OCI-LY3 (cell line): ENCODE data around the gene PITPNC1.

ENCODE experiments used
- H2AFZ ChIP-seq: fragments of 200-600, 300-600 bp; shearing (Covaris generic); 2 replicates; pipeline ENCODE4 v1.6.0; 2014; ENCODE audit warnings: antibody characterized with exemption, low read depth, low read length
- H3K27ac ChIP-seq: fragments of 200-600, 300-600 bp; sonication (generic); 2 replicates; pipeline ENCODE4 v1.5.1; 2014; ENCODE audit warnings: mild to moderate bottlenecking, low read length, moderate library complexity, mixed read lengths
- H3K27me3 ChIP-seq: fragments of 200-600, 300-600 bp; sonication (generic); 2 replicates; pipeline ENCODE4 v1.6.1; 2014; ENCODE audit warnings: low read depth, low read length, mixed read lengths
- H3K36me3 ChIP-seq: fragments of 200-600, 300-600 bp; sonication (generic); replicated peaks from 2 replicates; pipeline ENCODE3; 2014; ENCODE audit warnings: low read depth, low read length, mixed read lengths
- H3K4me1 ChIP-seq: fragments of 300-600, 200-600 bp; sonication (generic); 2 replicates; pipeline ENCODE4 v1.6.1; 2014; ENCODE audit warnings: low read length, mixed read lengths
- H3K4me2 ChIP-seq: fragments of 200-600, 300-600 bp; sonication (generic); 2 replicates; pipeline ENCODE4 v1.6.1; 2014; ENCODE audit warnings: low read length, mixed read lengths
- H3K4me3 ChIP-seq: fragments of 300-600, 200-600 bp; sonication (generic); 2 replicates; pipeline ENCODE4 v1.5.1; 2014; ENCODE audit warnings: antibody characterized with exemption, mild to moderate bottlenecking, low read length, moderate library complexity
- H3K79me2 ChIP-seq: fragments of 300-600, 200-600 bp; shearing (Covaris generic); 2 replicates; pipeline ENCODE4 v1.6.1; 2014; ENCODE audit warnings: mild to moderate bottlenecking, low read length, mixed read lengths
- H3K9ac ChIP-seq: fragments of 300-600, 200-600 bp; shearing (Covaris generic); 2 replicates; pipeline ENCODE4 v1.6.0; 2014; ENCODE audit warnings: mild to moderate bottlenecking, low read length, moderate library complexity
- H3K9me3 ChIP-seq: fragments of 200-600, 300-600 bp; shearing (Covaris generic); 2 replicates; pipeline ENCODE4 v1.6.1; 2014; ENCODE audit warnings: low read length, mixed read lengths; ENCODE audit not compliant: insufficient read depth
- H4K20me1 ChIP-seq: fragments of 200-600, 300-600 bp; sonication (generic); 2 replicates; pipeline ENCODE4 v1.6.1; 2016; ENCODE audit warnings: low read length, mixed read lengths; ENCODE audit not compliant: insufficient read depth
- EZH2phosphoT487 ChIP-seq: fragments of 200-600 bp; shearing (Covaris generic); IDR thresholded peaks from 2 replicates; pipeline ENCODE4 v1.6.1; 2018; ENCODE audit warnings: antibody characterized with exemption, mixed run types, low read depth
- TF ChIP-seq, protein P1 (sequence below): fragments of 200-600, 300-600 bp; sonication (generic); IDR thresholded peaks from 2 replicates; pipeline ENCODE4 v1.5.1; 2014; ENCODE audit warnings: antibody characterized with exemption, low read length, low read depth

The PITPNC1 gene

DNA sequence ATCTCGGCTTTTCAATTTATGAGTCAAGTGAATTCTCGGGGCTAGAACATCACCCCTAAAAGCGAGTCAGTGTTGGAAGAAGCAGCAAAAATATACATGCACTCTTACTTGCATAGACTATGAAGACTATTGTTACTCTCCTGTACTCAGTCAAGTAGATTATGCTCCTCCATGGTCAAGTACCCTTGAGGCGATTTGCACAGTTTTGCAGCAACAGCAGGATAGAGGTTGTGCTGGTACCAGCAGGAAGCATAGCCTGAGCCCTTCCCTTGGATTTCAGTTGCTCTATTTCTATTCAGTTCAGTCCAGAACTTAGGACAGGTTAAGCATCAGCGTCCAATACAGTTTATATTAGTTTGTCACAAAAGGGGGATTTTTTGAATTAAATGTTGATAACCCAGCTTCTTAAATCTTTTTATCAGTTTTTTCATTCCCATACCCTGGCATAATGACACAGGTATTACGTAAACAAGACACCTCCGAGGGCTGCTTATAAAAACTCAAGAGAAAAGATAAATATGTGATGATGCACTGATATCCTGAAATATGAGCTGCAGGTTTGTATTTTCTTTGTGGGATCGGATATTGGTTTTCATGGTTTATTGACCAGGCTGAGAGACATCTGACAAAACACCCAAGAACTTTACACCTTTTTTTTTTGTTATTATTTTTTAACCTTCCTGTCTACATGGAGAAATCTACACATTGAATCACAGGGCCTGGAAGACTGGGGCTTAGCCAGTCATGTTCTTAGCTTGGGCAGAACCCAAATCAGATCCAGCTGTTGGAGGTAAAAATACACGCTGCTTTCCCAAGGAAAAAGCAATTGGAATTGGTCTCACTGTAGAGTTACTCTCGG lies 144.1 kb downstream of the PITPNC1 start:
- Histone ChIP-seq H3K9ac (no peak overlapping the region), H3K36me3 (peaks cover 2% of the 10 kb centered on the region), H3K79me2 (peaks cover 11% of the 10 kb centered on the region), H3K27me3 (no peaks in the 10 kb centered on the region), H3K4me3 (no peak overlapping the region), H4K20me1 (peaks cover 7% of the 10 kb centered on the region; the same call in 1 of the 2 replicates), H2AFZ (no peak overlapping the region), H3K27ac (no peak overlapping the region), H3K4me2 (no peak overlapping the region), H3K4me1 (peaks cover 5% of the 10 kb centered on the region; the same call in 1 of the 2 replicates), H3K9me3 (no peaks in the 10 kb centered on the region)
- no peak for TF ChIP-seq EZH2phosphoT487
- TF ChIP-seq, protein P1, sequence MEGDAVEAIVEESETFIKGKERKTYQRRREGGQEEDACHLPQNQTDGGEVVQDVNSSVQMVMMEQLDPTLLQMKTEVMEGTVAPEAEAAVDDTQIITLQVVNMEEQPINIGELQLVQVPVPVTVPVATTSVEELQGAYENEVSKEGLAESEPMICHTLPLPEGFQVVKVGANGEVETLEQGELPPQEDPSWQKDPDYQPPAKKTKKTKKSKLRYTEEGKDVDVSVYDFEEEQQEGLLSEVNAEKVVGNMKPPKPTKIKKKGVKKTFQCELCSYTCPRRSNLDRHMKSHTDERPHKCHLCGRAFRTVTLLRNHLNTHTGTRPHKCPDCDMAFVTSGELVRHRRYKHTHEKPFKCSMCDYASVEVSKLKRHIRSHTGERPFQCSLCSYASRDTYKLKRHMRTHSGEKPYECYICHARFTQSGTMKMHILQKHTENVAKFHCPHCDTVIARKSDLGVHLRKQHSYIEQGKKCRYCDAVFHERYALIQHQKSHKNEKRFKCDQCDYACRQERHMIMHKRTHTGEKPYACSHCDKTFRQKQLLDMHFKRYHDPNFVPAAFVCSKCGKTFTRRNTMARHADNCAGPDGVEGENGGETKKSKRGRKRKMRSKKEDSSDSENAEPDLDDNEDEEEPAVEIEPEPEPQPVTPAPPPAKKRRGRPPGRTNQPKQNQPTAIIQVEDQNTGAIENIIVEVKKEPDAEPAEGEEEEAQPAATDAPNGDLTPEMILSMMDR, result no peak

DNA sequence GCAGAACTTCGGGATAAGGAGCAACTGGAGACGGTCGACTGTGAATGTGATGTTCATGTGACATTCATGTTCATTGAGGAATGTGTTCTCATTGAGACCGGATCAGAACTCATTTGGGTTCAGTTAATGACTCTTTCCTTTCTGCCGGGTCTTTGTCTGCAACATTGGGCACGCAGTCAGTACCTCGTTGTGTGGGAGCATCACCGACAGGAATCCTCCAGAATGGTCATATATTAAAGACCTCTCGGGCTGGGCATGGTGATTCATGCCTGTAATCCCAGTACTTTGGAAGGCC lies 144.6 kb downstream of the PITPNC1 start:
- H4K20me1 ChIP-seq, result peaks cover 7% of the 10 kb centered on the region; the same call in 1 of the 2 replicates
- H3K4me1 ChIP-seq, result peaks cover 5% of the 10 kb centered on the region; the same call in 1 of the 2 replicates
- peaks cover 2% of the 10 kb centered on the region for H3K36me3 ChIP-seq
- H3K4me2 ChIP-seq, result no peak overlapping the region
- H3K4me3 ChIP-seq, result no peak overlapping the region
- peaks cover 11% of the 10 kb centered on the region for H3K79me2 ChIP-seq
- TF ChIP-seq, protein P1, result no peak
- no peak for TF ChIP-seq EZH2phosphoT487
- no peak overlapping the region for H3K9ac ChIP-seq
- H3K27me3 ChIP-seq, result no peaks in the 10 kb centered on the region
- H3K9me3 ChIP-seq, result no peaks in the 10 kb centered on the region
- H2AFZ ChIP-seq, result no peak overlapping the region
- H3K27ac ChIP-seq, result no peak overlapping the region

- no peaks in the 10 kb centered on the region for H3K9me3 ChIP-seq
- no peaks in the 10 kb centered on the region for H3K27me3 ChIP-seq
- TF ChIP-seq, protein P1, result no peak
- TF ChIP-seq EZH2phosphoT487, result no peak
- no peak overlapping the region for H3K9ac ChIP-seq
- H3K27ac ChIP-seq, result no peak overlapping the region
- H2AFZ ChIP-seq, result no peak overlapping the region
- no peak overlapping the region for H3K4me3 ChIP-seq
- peaks cover 9% of the 10 kb centered on the region; the same call in 1 of the 2 replicates for H3K79me2 ChIP-seq
- H4K20me1 ChIP-seq, result peaks cover 7% of the 10 kb centered on the region; the same call in 1 of the 2 replicates
- no peak overlapping the region for H3K4me2 ChIP-seq
- H3K4me1 ChIP-seq, result peaks cover 5% of the 10 kb centered on the region; the same call in 1 of the 2 replicates
- H3K36me3 ChIP-seq, result no peaks in the 10 kb centered on the region
These were observed 146.0 kb downstream of the PITPNC1 start for GRCh38 chr17:67523101-67523500.

DNA sequence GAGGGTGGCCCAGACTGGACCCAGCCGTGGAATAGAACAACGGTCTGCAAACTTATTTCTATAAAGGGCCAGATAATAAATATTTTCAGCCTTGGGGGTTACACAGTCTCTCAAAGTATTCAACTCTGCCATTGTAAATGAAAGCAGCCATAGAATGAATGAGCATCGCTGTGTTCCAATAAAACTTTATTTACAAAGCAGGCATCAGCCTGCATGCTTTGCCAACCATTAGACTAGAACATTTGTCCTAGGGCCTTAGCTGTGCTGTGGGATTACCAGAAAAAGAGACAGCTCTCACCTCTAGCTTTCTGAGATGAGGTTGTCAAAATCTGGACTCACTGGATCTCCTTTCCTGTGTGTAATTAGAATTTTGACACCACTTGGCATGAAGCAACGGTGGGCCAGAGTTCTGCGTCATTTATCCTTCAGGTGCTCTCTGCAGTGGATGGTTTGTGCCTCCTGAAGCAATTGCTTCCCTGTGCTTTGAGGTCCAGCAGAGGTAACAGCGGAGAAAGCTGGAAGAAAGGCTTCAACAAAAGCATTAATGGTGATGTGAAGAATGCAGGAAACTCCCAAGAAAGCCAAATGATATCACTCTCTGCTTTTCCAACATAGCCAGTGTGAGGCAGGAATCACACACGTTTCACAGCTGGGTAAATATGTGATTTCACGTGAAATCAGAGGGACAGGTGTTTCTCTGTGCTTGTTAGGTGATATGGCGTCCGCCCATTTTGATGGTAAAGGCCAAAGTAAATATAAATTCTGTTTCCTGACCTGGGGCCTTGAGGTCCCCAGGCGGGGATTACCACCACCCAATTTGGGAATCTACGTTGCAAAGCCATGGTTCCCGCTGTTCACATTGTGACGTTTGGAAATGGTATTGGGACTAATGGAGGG lies 148.4 kb downstream of the PITPNC1 start:
- Histone ChIP-seq H3K27ac (no peak overlapping the region), H3K36me3 (no peaks in the 10 kb centered on the region), H3K9ac (no peak overlapping the region), H2AFZ (no peak overlapping the region), H3K4me2 (no peak overlapping the region), H4K20me1 (no peaks in the 10 kb centered on the region), H3K27me3 (no peaks in the 10 kb centered on the region), H3K9me3 (no peaks in the 10 kb centered on the region), H3K4me1 (no peaks in the 10 kb centered on the region), H3K4me3 (no peak overlapping the region), H3K79me2 (no peaks in the 10 kb centered on the region; the same call in 1 of the 2 replicates)
- TF ChIP-seq, protein P1, result no peak
- no peak for TF ChIP-seq EZH2phosphoT487
